ENCODE results near the gene SMIM41. TPM values are rescaled to one million over a fixed set of nuclear protein-coding genes. Genes with fewer than 3 reads are reported as not detected.
A peak's percentile ranks its signal among the peaks of the same experiment; 100 is the strongest.

The SMIM41 gene
- total and polyA plus RNA-seq, 2 donors: 3.4 to 5.5 TPM

DNA sequence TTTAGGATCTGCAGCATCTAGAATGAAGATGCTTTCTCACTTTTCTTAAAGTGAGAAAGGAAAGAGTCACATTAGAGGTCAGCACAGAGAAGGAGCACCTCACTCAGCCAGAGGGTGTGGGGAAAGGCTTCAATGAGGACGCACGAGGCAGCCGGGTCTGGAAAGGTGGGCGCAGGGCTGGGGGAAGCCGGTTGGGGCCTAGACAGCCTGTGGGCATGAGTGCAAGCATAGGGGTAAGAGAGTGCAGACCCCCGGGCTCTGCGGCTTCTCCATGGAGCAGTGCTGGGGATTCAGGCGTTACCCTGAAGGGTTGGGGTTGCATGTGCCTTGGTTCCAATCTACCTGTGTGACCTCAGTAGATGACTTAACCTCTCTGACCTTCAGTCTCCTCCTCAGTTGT, 62.4 kb downstream of the SMIM41 start:
- Histone ChIP-seq H3K4me3 (ENCODE audit: low read depth, low read length) (no peak overlapping the region), H3K4me1 (ENCODE audit: insufficient read depth) (no peaks in the 10 kb centered on the region), H3K27ac (ENCODE audit: low read depth) (no peak overlapping the region), H3K36me3 (ENCODE audit: insufficient read depth) (no peaks in the 10 kb centered on the region)
- no peak for DNase-seq (ENCODE audit: extremely low spot score)
- WGBS: 92% methylated on average over 8 of the region's 8 CpGs

DNA sequence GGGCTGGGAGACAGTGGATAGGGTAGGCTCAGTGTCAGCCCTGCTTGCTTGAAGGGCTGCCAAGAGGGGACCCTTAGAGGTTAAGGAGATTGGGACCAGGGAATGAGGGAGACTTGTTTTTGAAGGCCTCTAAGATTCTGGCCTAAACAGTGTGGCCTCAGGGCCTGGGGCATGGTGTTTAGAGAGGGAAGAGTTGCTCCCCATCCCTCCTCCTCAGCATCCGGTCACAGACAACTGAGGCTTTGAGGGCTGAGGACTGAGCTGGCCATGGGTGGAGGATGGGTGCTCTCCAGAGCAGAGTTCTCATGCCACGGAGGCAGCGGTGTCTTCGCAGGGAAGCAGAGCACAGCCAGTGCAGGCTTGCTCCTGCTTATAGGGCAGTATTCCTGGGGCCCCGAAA, 62.9 kb downstream of the SMIM41 start:
- Histone ChIP-seq H3K27ac (ENCODE audit: low read depth) (no peak overlapping the region), H3K4me3 (ENCODE audit: low read depth, low read length) (no peak overlapping the region), H3K4me1 (ENCODE audit: insufficient read depth) (no peaks in the 10 kb centered on the region), H3K36me3 (ENCODE audit: insufficient read depth) (no peaks in the 10 kb centered on the region)
- WGBS: 91% methylated on average over 5 of the region's 5 CpGs
- DNase-seq (ENCODE audit: extremely low spot score): no peak

DNA sequence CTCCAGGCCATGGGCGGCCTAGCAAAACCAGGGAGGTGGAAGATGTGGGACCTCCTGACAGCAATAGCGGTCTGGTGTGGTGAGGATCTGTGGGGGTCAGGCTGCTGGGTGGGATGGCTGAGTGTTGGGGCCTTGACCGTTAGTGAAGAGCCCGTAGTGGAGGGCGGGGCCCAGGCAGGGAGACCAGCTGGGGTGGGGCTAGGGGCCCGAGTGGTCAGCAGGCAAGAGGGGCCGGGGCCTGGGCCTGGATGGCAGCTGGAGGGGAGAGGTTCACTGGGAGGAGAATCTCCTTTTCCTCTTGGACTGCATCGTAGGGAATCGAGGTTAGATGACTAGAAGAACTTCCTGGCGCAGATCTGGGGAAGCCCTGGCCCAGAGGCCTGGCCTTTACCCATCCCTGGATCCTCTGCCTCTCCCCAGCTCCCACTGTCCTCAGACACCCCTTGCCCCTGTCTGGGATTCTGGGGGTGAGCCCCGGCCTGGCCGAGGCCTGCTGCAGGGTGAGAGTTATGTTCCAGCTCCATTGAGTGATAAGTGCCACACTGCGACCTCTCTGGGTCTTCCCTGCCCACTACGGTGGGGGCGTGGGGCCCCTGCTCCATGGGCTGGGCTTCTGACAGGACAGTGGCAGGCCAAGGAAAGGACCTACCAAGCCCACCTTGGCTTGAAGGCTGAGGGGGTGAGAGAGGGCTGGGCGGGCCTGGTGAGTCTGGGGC, 65.2 kb downstream of the SMIM41 start:
- H3K4me3 ChIP-seq (ENCODE audit: low read depth, low read length): no peak overlapping the region
- WGBS: 88% methylated on average over 16 of the region's 16 CpGs
- H3K36me3 ChIP-seq (ENCODE audit: insufficient read depth): no peaks in the 10 kb centered on the region
- H3K27ac ChIP-seq (ENCODE audit: low read depth): peak overlapping the region; percentile 82
- peaks cover 1% of the 10 kb centered on the region for H3K4me1 ChIP-seq (ENCODE audit: insufficient read depth)
- DNase-seq (ENCODE audit: extremely low spot score): no peak

DNA sequence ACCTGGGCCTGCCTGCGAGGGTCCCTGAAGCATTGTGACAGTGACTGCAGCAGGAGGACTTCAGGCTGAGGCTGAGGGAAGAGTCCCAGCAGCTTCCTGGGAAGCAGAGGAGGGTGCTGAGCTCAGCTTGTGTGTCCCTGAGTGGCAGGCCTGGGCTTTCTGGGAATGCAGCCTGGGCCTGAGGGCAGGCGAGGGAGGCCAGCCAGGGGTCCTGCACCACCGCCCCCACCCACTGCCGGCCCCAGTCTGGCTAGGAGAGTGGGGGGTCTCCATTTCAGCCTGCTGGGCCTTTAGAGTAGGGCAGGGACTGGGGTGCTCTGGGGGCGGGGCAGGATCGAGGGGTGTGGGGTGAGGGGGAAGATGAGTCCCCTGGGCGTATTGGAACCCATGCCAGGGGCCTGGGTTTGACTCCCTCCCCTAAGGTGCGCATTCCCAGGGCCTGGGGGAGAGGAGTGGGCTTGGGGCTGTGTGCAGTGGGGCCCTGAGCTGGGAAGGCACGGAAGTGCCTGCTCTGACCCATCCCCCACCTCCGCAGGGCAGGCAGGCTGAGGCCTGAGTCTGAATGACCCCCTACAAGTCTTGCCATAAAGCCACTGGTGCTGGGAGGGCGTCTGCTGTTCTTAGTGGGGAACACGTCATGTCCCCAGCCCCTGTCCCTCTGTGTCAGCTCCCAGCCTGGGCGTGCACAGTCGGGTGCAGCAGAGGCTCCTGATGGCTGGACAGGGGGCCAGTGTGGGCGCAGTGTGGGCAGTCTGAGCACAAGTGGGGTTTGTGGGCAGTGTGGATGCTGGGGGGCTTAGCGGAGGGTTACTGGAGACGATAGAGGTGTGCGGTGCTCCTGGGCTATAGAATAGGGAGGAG, 66.0 kb downstream of the SMIM41 start:
- Histone ChIP-seq H3K27ac (ENCODE audit: low read depth) (peak overlapping the region; percentile 91), H3K4me3 (ENCODE audit: low read depth, low read length) (no peak overlapping the region), H3K4me1 (ENCODE audit: insufficient read depth) (peaks cover 1% of the 10 kb centered on the region), H3K36me3 (ENCODE audit: insufficient read depth) (no peaks in the 10 kb centered on the region)
- DNase-seq (ENCODE audit: extremely low spot score): no peak
- WGBS: 84% methylated on average over 18 of the region's 18 CpGs

DNA sequence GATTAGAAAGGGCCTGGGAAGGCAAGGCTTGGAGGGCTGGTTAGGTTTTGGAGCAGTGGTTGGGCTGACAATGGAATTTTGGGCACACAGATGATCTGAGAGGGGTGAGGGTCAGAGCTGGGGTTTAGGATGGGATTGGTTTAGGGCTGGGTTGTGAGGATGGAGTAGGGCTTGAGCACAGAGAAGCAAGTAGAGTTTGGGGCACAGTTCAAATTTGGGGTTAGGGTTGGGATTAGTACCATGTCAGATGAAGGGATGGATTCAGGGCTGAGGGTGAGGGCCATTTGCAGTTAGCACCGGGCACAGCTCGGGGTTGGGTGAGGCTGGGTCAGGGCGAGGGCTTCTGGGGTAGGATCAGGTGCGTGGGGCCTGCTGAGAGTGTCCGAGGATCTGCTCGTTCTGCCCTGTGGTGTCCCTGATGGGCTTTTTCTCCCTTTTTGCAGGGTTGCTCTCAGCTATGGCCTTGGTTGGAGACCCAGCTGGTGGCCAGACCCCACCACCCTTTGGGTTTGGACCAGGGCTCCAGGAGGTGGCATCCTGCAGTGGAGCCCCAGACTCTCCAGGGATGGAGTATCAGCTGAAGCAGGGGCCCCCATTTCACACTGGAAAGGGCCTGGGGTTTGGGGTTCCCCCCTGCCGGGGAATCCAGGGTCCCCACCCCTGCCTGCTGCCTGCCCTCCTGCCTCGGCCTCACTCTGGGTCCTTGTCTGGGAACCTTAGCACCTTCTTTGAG, 66.8 kb downstream of the SMIM41 start:
- no peak for DNase-seq (ENCODE audit: extremely low spot score)
- 88% methylated on average over 8 of the region's 8 CpGs for WGBS

DNA sequence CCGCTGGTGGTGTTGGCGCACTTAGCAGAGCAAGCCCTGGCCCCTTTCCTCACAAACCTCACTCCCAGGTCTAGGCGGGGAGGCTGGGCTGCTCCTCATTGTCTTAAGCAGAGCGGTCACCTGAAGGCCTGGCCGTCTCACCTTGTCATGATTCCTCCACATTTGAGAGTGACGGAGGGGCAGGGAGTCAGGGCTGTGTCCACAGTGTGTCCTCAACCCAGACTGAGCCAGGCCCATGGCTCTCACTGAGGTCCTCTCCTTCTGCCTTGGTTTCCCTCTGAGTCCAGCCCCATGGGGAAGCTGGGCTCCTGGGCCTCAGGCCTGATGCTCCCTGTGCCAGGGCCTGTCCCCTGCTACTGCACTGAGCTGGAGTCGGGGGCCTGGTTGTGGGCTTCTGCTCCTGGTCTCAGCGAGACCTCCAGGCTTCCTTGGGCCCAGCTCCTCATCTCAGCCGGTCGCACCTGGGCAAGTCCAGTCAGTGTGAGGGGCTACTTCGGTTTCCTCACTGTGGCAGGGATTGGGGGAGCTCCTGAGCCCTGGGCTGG, 67.4 kb downstream of the SMIM41 start:
- H3K27ac ChIP-seq (ENCODE audit: low read depth): peak overlapping the region; percentile 91
- H3K36me3 ChIP-seq (ENCODE audit: insufficient read depth): no peaks in the 10 kb centered on the region
- no peak overlapping the region for H3K4me3 ChIP-seq (ENCODE audit: low read depth, low read length)
- no peak for DNase-seq (ENCODE audit: extremely low spot score)
- H3K4me1 ChIP-seq (ENCODE audit: insufficient read depth): peaks cover 1% of the 10 kb centered on the region
- WGBS: 80% methylated on average over 11 of the region's 11 CpGs

More for the DNA sequence above, 66.8 kb downstream of the SMIM41 start:
- Histone ChIP-seq H3K4me1 (ENCODE audit: insufficient read depth) (peaks cover 1% of the 10 kb centered on the region), H3K4me3 (ENCODE audit: low read depth, low read length) (no peak overlapping the region), H3K36me3 (ENCODE audit: insufficient read depth) (no peaks in the 10 kb centered on the region), H3K27ac (ENCODE audit: low read depth) (peak overlapping the region; percentile 91)

DNA sequence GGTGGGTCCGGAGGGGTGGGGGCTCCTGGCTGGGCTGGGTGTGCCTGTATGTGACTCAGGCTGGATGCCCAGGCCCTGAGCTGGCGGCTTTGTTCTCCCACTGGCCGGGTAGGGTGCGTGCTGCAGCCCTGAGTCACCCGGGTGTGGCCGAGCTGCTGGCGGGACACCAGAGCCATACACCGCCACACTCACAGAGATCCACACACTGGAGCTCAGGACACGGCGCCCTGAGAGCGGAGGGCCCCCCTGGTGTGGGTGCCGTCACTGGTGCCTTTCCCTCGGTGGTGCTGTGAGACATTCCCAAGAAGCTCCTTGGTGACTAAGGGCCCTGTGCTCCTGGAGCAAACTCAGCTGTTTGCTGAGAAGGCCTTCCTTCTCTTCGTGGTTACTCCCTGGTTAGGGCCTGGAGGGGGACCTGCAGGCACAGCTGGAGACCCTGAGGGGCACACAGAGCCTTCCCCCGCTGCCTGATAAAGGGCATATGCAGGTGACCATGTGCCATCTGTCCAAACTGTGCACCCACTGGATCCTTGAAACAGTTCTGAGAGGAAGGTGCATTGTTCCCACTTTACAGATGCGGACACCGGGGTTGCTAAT, 68.0 kb downstream of the SMIM41 start:
- Histone ChIP-seq H3K4me3 (ENCODE audit: low read depth, low read length) (no peak overlapping the region), H3K36me3 (ENCODE audit: insufficient read depth) (no peaks in the 10 kb centered on the region), H3K4me1 (ENCODE audit: insufficient read depth) (peaks cover 1% of the 10 kb centered on the region), H3K27ac (ENCODE audit: low read depth) (peak overlapping the region; percentile 96)
- 32% methylated on average over 17 of the region's 17 CpGs for WGBS
- DNase-seq (ENCODE audit: extremely low spot score): peak; percentile 73

DNA sequence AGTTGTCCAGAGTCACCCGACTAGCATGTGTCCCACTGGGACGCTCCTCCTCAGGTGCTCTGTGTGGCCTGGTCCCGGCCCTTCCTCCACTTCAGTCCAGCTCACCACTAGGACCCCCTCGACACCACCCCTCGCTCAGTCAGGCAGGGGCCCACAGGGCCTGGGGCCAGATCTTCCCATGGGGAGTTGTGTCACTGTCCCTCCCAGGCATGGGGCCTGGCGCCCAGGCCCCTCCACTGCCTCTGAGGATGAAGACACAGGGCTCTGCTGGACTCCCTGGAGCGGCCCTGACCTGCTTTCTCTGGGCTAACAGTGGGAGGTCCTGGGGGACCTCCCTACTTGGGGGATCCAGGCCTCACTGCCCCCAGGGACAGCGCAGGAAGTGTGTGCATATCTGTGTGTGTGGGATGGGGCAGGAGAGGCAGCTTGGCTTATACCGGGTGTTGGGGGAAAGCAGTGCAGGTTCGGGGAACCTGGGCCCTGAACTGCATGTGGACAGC, 68.5 kb downstream of the SMIM41 start:
- DNase-seq (ENCODE audit: extremely low spot score): no peak
- Histone ChIP-seq H3K27ac (ENCODE audit: low read depth) (peak overlapping the region; percentile 96), H3K4me3 (ENCODE audit: low read depth, low read length) (no peak overlapping the region), H3K36me3 (ENCODE audit: insufficient read depth) (no peaks in the 10 kb centered on the region), H3K4me1 (ENCODE audit: insufficient read depth) (peaks cover 1% of the 10 kb centered on the region)
- WGBS: 83% methylated on average over 10 of the region's 10 CpGs

DNA sequence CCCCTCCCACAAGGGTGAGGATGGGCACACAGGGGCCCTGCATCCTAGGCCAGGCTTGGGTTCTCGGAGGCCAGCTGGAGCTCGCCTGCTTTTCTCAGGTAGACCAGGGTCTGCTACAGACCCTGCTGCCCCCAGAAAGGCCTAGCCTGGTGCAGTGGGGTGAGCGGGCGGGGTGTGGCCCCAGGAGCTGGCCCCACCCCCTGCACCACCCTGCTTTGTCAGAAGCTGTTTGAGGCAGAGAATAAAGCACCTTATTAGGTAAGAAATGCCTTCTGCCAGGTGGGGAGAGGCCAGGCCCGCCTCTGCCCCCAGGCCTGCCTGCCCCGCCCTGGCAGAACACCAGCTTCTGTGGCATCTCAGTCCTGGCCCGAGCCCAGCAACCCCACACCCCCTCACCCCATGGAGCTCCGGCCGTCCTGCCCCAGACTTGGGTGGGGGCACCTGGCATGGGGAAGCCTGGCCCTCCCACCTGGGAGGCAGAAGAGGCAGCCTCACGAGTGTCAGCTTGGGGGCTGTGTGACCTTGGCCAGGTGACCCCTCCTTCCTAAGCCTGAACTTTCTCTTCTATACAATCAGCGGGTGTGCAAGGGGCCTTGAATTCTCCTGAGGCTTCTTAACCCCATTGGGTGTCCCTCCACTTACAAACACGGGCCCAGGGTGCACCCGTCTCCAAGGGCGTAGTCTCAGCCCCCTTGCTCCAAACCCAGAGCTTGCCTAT, 69.1 kb downstream of the SMIM41 start:
- H3K4me3 ChIP-seq (ENCODE audit: low read depth, low read length): no peak overlapping the region
- 88% methylated on average over 14 of the region's 14 CpGs for WGBS
- no peak for DNase-seq (ENCODE audit: extremely low spot score)
- peak overlapping the region; percentile 96 for H3K27ac ChIP-seq (ENCODE audit: low read depth)
- no peaks in the 10 kb centered on the region for H3K36me3 ChIP-seq (ENCODE audit: insufficient read depth)
- H3K4me1 ChIP-seq (ENCODE audit: insufficient read depth): peaks cover 1% of the 10 kb centered on the region

DNA sequence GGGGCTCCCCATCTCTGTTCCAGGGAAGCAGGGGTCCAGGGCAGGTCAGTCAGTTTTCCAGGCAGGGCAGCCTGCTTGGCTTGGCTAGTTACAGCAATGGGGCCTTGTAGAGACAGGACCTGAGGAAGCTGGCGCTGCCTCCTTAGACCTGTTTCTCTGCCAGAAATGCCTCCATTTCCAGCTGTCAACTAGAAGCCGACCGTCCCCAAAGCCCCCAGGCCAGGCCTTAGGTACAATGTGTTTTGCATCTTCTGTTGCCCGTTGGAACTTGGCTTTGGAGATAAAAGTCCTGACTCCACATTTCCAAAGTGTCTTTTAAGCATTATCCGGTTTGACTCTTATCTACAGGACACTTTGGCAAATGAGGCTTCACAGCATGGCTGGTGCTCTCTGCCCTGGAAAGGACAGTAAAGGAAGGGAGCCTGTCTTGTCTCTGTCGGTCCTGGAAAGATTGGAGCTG, 69.7 kb downstream of the SMIM41 start:
- Histone ChIP-seq H3K4me3 (ENCODE audit: low read depth, low read length) (no peak overlapping the region), H3K4me1 (ENCODE audit: insufficient read depth) (peaks cover 1% of the 10 kb centered on the region), H3K27ac (ENCODE audit: low read depth) (peak overlapping the region; percentile 61), H3K36me3 (ENCODE audit: insufficient read depth) (no peaks in the 10 kb centered on the region)
- 51% methylated on average over 6 of the region's 6 CpGs for WGBS
- DNase-seq (ENCODE audit: extremely low spot score): no peak

DNA sequence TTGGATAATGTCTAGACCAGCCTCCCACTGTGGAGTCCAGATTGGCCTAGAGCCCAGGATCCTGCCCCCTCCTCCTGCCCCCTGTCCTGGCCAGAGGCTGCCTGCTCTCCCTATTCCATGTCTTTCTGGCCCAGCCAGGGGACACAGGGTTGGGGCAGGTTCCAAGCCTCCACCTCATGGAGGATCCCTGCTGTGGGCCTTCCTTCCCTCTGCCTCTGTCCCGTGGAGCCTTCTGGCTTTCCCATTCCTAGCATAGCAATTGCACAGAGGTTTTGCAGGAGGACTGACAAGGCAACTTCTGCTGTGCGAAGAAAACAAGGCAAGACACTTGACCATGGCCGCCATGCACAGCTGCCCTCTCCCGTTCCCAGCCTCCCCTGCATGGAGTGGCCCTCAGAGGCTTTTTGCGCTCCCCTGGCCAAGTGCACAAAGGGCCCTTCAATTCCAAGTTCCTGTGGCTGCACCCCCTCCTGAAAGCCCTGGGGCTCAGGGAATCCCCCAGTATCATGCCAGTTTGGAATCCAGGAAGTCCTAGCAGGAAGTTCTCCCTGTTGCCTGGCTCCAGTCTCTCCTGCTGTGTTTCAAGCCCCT, 70.2 kb downstream of the SMIM41 start:
- Histone ChIP-seq H3K4me1 (ENCODE audit: insufficient read depth) (peaks cover 1% of the 10 kb centered on the region), H3K36me3 (ENCODE audit: insufficient read depth) (no peaks in the 10 kb centered on the region), H3K27ac (ENCODE audit: low read depth) (peak overlapping the region; percentile 61), H3K4me3 (ENCODE audit: low read depth, low read length) (no peak overlapping the region)
- DNase-seq (ENCODE audit: extremely low spot score): no peak
- 79% methylated on average over 5 of the region's 5 CpGs for WGBS

DNA sequence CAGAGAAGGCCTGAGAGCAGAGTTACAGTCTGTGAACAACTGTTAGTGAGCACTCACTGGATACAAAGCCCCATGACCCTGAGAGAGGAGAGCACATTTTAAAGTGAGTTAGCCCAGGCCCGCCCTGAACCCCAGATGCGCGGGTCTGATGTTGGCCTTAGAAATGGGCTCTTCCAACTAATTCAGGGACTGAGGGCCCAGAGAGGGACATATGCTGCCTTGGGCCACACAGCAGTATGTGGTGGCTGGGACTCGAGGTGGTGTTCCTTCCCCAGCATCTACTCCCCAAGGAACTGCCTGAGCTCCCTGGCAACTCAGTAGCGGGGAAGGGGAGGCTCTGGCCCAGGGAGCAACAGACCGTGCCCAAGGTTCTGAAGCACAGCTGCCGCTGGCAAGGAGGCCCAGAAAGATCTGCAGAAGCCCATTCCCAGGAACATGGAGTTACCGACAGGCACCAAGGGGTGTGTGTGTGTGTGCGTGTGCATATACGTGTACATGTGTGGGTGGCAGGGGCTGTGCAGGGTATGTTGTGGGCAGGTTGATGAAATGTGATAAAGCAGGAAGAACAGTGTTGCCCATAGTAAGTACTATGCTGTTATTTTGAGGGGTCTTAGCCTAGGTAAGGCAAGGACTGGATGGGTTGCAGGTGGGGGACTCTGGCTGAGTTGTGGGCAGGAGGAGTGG, 71.8 kb downstream of the SMIM41 start:
- no peaks in the 10 kb centered on the region for H3K36me3 ChIP-seq (ENCODE audit: insufficient read depth)
- H3K4me1 ChIP-seq (ENCODE audit: insufficient read depth): peaks cover 1% of the 10 kb centered on the region
- DNase-seq (ENCODE audit: extremely low spot score): no peak
- 94% methylated on average over 10 of the region's 10 CpGs for WGBS
- no peak overlapping the region for H3K4me3 ChIP-seq (ENCODE audit: low read depth, low read length)
- peak overlapping the region; percentile 73 for H3K27ac ChIP-seq (ENCODE audit: low read depth)

Data from urinary bladder (tissue), 4 donors.